ENCODE data around the gene RAB3IL1.

The RAB3IL1 gene

DNA sequence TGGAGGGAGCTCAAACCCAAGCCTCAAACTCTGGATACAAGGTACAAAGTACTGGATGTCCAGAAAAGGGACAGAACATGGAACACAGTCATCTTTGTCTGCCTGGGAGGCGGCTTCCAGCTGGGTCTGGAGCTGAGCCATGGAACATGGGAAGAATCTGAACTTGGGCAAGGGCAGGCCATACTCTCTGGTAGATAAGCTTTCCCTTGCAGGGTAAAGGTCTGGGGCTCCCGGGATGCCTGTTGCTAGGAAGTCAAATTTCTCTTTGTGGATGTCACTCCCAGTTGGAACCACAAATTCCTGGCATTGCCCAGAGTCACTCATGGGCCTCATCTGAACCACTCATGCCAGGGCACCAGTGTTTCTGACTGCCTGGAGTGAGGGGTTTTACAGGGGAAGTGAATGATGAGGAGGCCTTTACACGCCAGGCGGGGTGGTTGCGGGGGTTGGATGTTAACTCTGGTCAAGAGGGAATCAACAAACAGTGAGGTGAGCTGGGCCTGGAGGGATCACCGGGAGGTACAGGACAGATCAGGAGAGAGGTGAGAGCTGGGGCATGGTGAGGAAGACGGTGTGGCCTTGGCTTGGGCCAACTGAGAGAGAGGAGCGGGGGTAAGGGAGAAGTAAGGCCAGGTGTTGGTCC lies 44.3 kb upstream of the RAB3IL1 start:
- no peak overlapping the region for H2BK5ac ChIP-seq (ENCODE audit: low read depth, low read length, poor library complexity, severe bottlenecking)
- H3K9me3 ChIP-seq (ENCODE audit: control insufficient read depth, low read length): no peaks in the 10 kb centered on the region
- H4K91ac ChIP-seq (ENCODE audit: low read length): no peak overlapping the region
- no peak overlapping the region for H3K14ac ChIP-seq (ENCODE audit: low read length in 2 of 2)
- peak overlapping the region; percentile 29 for H3K4me2 ChIP-seq (ENCODE audit: low read length, poor library complexity, severe bottlenecking)
- peak overlapping the region; percentile 99 for H3K9ac ChIP-seq (ENCODE audit: low read length)
- H3K27ac ChIP-seq (ENCODE audit: low read length, poor library complexity, severe bottlenecking): peak overlapping the region; percentile 62
- H2BK12ac ChIP-seq (ENCODE audit: low read length in 2 of 2): no peak overlapping the region
- H3K36me3 ChIP-seq (ENCODE audit: control insufficient read depth in 1 of 2, insufficient read depth in 2 of 2, low read depth in 1 of 2, low read length in 2 of 2): peaks cover 19 to 67% of the 10 kb centered on the region in 2 experiments
- H3K79me1 ChIP-seq (replicated peaks; ENCODE audit: low read length, poor library complexity, severe bottlenecking): peaks cover 2% of the 10 kb centered on the region
- no peak overlapping the region for H2BK120ac ChIP-seq (ENCODE audit: low read depth, low read length)
- H3K23ac ChIP-seq (ENCODE audit: low read length in 2 of 2): no peak overlapping the region
- H3K4ac ChIP-seq (ENCODE audit: low read depth in 1 of 2, low read length in 2 of 2): no peak overlapping the region
- H3K27me3 ChIP-seq (ENCODE audit: control insufficient read depth in 1 of 2, insufficient read depth in 1 of 2, low read length in 2 of 2): no peaks in the 10 kb centered on the region
- WGBS: 97% methylated on average over 8 of the region's 8 CpGs
- DNase-seq: peak; percentile 64
- peak overlapping the region; percentile 66 for H2AK5ac ChIP-seq (ENCODE audit: low read length, severe bottlenecking)
- H3K18ac ChIP-seq (ENCODE audit: low read depth in 1 of 2, low read length in 2 of 2): no peak overlapping the region
- no peak overlapping the region for H2BK15ac ChIP-seq (ENCODE audit: low read depth, poor library complexity, severe bottlenecking)
- peaks cover 23% of the 10 kb centered on the region for H3K4me1 ChIP-seq (ENCODE audit: control insufficient read depth, insufficient read depth, low read depth, low read length)
- no peak overlapping the region for H3K4me3 ChIP-seq (ENCODE audit: insufficient read depth in 1 of 2, low read depth in 1 of 2, low read length in 2 of 2)
- H4K8ac ChIP-seq (ENCODE audit: low read length): no peak overlapping the region
- no peak overlapping the region for H2AFZ ChIP-seq (ENCODE audit: low read depth, low read length)

DNA sequence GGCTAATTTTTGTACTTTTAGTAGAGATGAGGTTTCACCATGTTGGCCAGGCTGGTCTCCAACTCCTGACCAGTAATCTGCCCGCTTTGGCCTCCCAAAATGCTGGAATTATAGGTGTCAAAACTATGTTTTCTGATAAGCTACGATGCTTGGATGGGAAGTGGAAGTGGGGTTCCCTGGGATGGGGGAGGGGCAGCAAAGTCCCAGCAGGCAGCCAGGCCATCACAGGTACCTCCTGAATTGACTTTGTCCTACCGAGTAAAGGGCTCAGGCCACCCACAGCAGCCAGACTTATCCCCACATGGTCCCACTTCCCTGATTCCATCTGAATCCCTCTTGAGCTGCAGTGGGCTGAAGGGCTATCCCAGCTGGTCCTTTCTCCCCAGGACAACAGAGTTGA lies 43.2 kb upstream of the RAB3IL1 start:
- no peak for DNase-seq
- H3K27ac ChIP-seq (ENCODE audit: low read length, poor library complexity, severe bottlenecking): no peak overlapping the region
- H4K91ac ChIP-seq (ENCODE audit: low read length): no peak overlapping the region
- H3K79me1 ChIP-seq (replicated peaks; ENCODE audit: low read length, poor library complexity, severe bottlenecking): peaks cover 2% of the 10 kb centered on the region
- 95% methylated on average over 3 of the region's 3 CpGs for WGBS
- no peak overlapping the region for H2BK12ac ChIP-seq (ENCODE audit: low read length in 2 of 2)
- no peak overlapping the region for H3K4ac ChIP-seq (ENCODE audit: low read depth in 1 of 2, low read length in 2 of 2)
- H2AK5ac ChIP-seq (ENCODE audit: low read length, severe bottlenecking): peak overlapping the region; percentile 23
- H4K8ac ChIP-seq (ENCODE audit: low read length): no peak overlapping the region
- H3K4me3 ChIP-seq (ENCODE audit: insufficient read depth in 1 of 2, low read depth in 1 of 2, low read length in 2 of 2): no peak overlapping the region
- no peak overlapping the region for H2BK15ac ChIP-seq (ENCODE audit: low read depth, poor library complexity, severe bottlenecking)
- peaks cover 26% of the 10 kb centered on the region for H3K4me1 ChIP-seq (ENCODE audit: control insufficient read depth, insufficient read depth, low read depth, low read length)
- no peak overlapping the region for H3K18ac ChIP-seq (ENCODE audit: low read depth in 1 of 2, low read length in 2 of 2)
- no peak overlapping the region for H2AFZ ChIP-seq (ENCODE audit: low read depth, low read length)
- no peak overlapping the region for H2BK120ac ChIP-seq (ENCODE audit: low read depth, low read length)
- H3K9ac ChIP-seq (ENCODE audit: low read length): no peak overlapping the region
- H3K36me3 ChIP-seq (ENCODE audit: control insufficient read depth in 1 of 2, insufficient read depth in 2 of 2, low read depth in 1 of 2, low read length in 2 of 2): peaks cover 19 to 64% of the 10 kb centered on the region in 2 experiments
- H3K27me3 ChIP-seq (ENCODE audit: control insufficient read depth in 1 of 2, insufficient read depth in 1 of 2, low read length in 2 of 2): peaks cover 0 to 10% of the 10 kb centered on the region in 2 experiments
- H3K4me2 ChIP-seq (ENCODE audit: low read length, poor library complexity, severe bottlenecking): no peak overlapping the region
- H3K23ac ChIP-seq (ENCODE audit: low read length in 2 of 2): no peak overlapping the region
- no peaks in the 10 kb centered on the region for H3K9me3 ChIP-seq (ENCODE audit: control insufficient read depth, low read length)
- no peak overlapping the region for H2BK5ac ChIP-seq (ENCODE audit: low read depth, low read length, poor library complexity, severe bottlenecking)
- H3K14ac ChIP-seq (ENCODE audit: low read length in 2 of 2): no peak overlapping the region

DNA sequence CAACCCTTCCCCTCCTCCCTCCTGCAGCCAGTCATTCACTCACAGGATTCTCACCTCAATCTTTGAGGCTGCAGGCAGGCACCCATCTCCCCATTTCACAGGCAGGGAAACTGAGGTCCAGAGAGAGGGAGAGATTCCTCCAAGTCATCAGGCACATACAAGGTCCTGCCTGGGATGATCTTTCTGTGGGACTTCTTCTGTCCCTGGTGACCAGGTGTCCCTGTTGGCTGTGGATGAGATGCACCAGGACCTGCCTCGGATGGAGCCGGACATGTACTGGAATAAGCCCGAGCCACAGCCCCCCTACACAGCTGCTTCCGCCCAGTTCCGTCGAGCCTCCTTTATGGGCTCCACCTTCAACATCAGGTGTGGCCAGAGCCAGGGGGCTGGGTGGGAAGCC lies 42.3 kb upstream of the RAB3IL1 start:
- H2BK120ac ChIP-seq (ENCODE audit: low read depth, low read length): no peak overlapping the region
- no peak overlapping the region for H2BK5ac ChIP-seq (ENCODE audit: low read depth, low read length, poor library complexity, severe bottlenecking)
- no peak overlapping the region for H3K23ac ChIP-seq (ENCODE audit: low read length in 2 of 2)
- 92% methylated on average over 6 of the region's 6 CpGs for WGBS
- no peak for DNase-seq
- no peak overlapping the region for H3K4me3 ChIP-seq (ENCODE audit: insufficient read depth in 1 of 2, low read depth in 1 of 2, low read length in 2 of 2)
- H3K18ac ChIP-seq (ENCODE audit: low read depth in 1 of 2, low read length in 2 of 2): no peak overlapping the region
- H2BK15ac ChIP-seq (ENCODE audit: low read depth, poor library complexity, severe bottlenecking): no peak overlapping the region
- H2BK12ac ChIP-seq (ENCODE audit: low read length in 2 of 2): no peak overlapping the region
- H3K27me3 ChIP-seq (ENCODE audit: control insufficient read depth in 1 of 2, insufficient read depth in 1 of 2, low read length in 2 of 2): peaks cover 0 to 18% of the 10 kb centered on the region in 2 experiments
- no peak overlapping the region for H3K27ac ChIP-seq (ENCODE audit: low read length, poor library complexity, severe bottlenecking)
- peaks cover 16 to 55% of the 10 kb centered on the region in 2 experiments for H3K36me3 ChIP-seq (ENCODE audit: control insufficient read depth in 1 of 2, insufficient read depth in 2 of 2, low read depth in 1 of 2, low read length in 2 of 2)
- H2AK5ac ChIP-seq (ENCODE audit: low read length, severe bottlenecking): no peak overlapping the region
- H3K4me1 ChIP-seq (ENCODE audit: control insufficient read depth, insufficient read depth, low read depth, low read length): peaks cover 33% of the 10 kb centered on the region
- no peak overlapping the region for H3K4me2 ChIP-seq (ENCODE audit: low read length, poor library complexity, severe bottlenecking)
- no peak overlapping the region for H2AFZ ChIP-seq (ENCODE audit: low read depth, low read length)
- H3K79me1 ChIP-seq (replicated peaks; ENCODE audit: low read length, poor library complexity, severe bottlenecking): peaks cover 2% of the 10 kb centered on the region
- H3K4ac ChIP-seq (ENCODE audit: low read depth in 1 of 2, low read length in 2 of 2): no peak overlapping the region
- no peak overlapping the region for H4K91ac ChIP-seq (ENCODE audit: low read length)
- no peak overlapping the region for H4K8ac ChIP-seq (ENCODE audit: low read length)
- H3K9me3 ChIP-seq (ENCODE audit: control insufficient read depth, low read length): no peaks in the 10 kb centered on the region
- H3K9ac ChIP-seq (ENCODE audit: low read length): no peak overlapping the region
- H3K14ac ChIP-seq (ENCODE audit: low read length in 2 of 2): no peak overlapping the region

DNA sequence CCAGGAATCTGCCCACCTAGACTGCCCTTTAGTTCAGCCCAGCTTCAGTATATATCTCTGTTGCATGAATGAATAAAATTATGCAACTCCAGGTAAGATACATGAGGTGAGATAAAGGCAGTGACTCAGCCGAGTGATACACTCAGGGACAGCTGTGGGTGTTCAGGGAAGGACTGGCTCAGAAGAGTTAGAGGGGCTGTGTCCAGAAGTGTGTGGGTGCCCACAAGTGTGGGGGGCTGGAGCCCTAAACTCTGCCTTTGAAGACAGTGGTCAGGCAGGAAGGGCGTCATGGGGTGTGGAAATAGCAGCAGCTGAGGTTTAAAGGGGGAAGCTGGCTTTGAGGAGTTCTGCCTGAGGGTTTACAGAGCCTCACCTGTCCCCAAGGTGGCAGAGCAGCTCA lies 41.7 kb upstream of the RAB3IL1 start:
- H4K8ac ChIP-seq (ENCODE audit: low read length): no peak overlapping the region
- no peak overlapping the region for H3K18ac ChIP-seq (ENCODE audit: low read depth in 1 of 2, low read length in 2 of 2)
- H2BK12ac ChIP-seq (ENCODE audit: low read length in 2 of 2): no peak overlapping the region
- H3K27me3 ChIP-seq (ENCODE audit: control insufficient read depth in 1 of 2, insufficient read depth in 1 of 2, low read length in 2 of 2): peaks cover 0 to 23% of the 10 kb centered on the region in 2 experiments
- 45% methylated on average over 2 of the region's 2 CpGs for WGBS
- H3K9me3 ChIP-seq (ENCODE audit: control insufficient read depth, low read length): no peaks in the 10 kb centered on the region
- H3K4me2 ChIP-seq (ENCODE audit: low read length, poor library complexity, severe bottlenecking): no peak overlapping the region
- H3K4me3 ChIP-seq (ENCODE audit: insufficient read depth in 1 of 2, low read depth in 1 of 2, low read length in 2 of 2): no peak overlapping the region
- DNase-seq: no peak
- H2AFZ ChIP-seq (ENCODE audit: low read depth, low read length): no peak overlapping the region
- H3K14ac ChIP-seq (ENCODE audit: low read length in 2 of 2): no peak overlapping the region
- H3K36me3 ChIP-seq (ENCODE audit: control insufficient read depth in 1 of 2, insufficient read depth in 2 of 2, low read depth in 1 of 2, low read length in 2 of 2): peaks cover 16 to 50% of the 10 kb centered on the region in 2 experiments
- H3K27ac ChIP-seq (ENCODE audit: low read length, poor library complexity, severe bottlenecking): no peak overlapping the region
- H3K4ac ChIP-seq (ENCODE audit: low read depth in 1 of 2, low read length in 2 of 2): no peak overlapping the region
- H2BK5ac ChIP-seq (ENCODE audit: low read depth, low read length, poor library complexity, severe bottlenecking): no peak overlapping the region
- no peak overlapping the region for H2AK5ac ChIP-seq (ENCODE audit: low read length, severe bottlenecking)
- H3K4me1 ChIP-seq (ENCODE audit: control insufficient read depth, insufficient read depth, low read depth, low read length): peaks cover 34% of the 10 kb centered on the region
- H4K91ac ChIP-seq (ENCODE audit: low read length): no peak overlapping the region
- H2BK120ac ChIP-seq (ENCODE audit: low read depth, low read length): no peak overlapping the region
- H2BK15ac ChIP-seq (ENCODE audit: low read depth, poor library complexity, severe bottlenecking): no peak overlapping the region
- H3K23ac ChIP-seq (ENCODE audit: low read length in 2 of 2): no peak overlapping the region
- no peak overlapping the region for H3K9ac ChIP-seq (ENCODE audit: low read length)
- peaks cover 2% of the 10 kb centered on the region for H3K79me1 ChIP-seq (replicated peaks; ENCODE audit: low read length, poor library complexity, severe bottlenecking)

Data from mesenchymal stem cell (in vitro differentiated cells and primary cell).